GM21717 (cell line): ENCODE measurements around the gene MADD.

ENCODE experiments used
- ATAC-seq: cut with Tn5 transposase; IDR thresholded peaks from one replicate; pipeline ENCODE4 v1.9.1; 2021; ENCODE audit warnings: mild to moderate bottlenecking, moderate library complexity; ENCODE audit not compliant: unreplicated experiment

The MADD gene

GRCh38 chr11:47378010-47378835 lies 108.3 kb downstream of the MADD start, which contains the start of gene SPI1:
Gene SPI1, minus strand, starts transcription at chr11:47378547. Its CDS starts 194 bp downstream, at chr11:47378353.
- ATAC-seq = peak; percentile 82

GRCh38 chr11:47378836-47379170 lies 108.9 kb downstream of the MADD start:
- no peak for ATAC-seq

GRCh38 chr11:47379317-47379716 lies 109.4 kb downstream of the MADD start:
- no peak for ATAC-seq
